Hepatocyte (in vitro differentiated cells): ENCODE measurements around the gene CFH.
"Not testable (repeated sequence)": the region's sequence is repeated elsewhere in the genome, so short reads cannot be mapped to it uniquely, and the experiment has no call there.

ENCODE experiments used
- EZH2 ChIP-seq: fragments of 200-600 bp; sonication (generic); IDR thresholded peaks from 2 replicates; pipeline ENCODE4 v1.6.1; 2016; ENCODE audit warnings: antibody characterized with exemption, mild to moderate bottlenecking, borderline replicate concordance
- EZH2phosphoT487 ChIP-seq: fragments of 200-600 bp; sonication (generic); IDR thresholded peaks from one replicate; pipeline ENCODE4 v1.6.1; 2018; ENCODE audit warnings: antibody characterized with exemption, mild to moderate bottlenecking, low read depth, moderate library complexity; ENCODE audit not compliant: unreplicated experiment, severe bottlenecking
- TF ChIP-seq, protein P1 (sequence below): fragments of 200-600 bp; sonication (generic); IDR thresholded peaks from 2 replicates; pipeline ENCODE4 v1.5.1; 2016; ENCODE audit warnings: antibody characterized with exemption, mild to moderate bottlenecking; ENCODE audit not compliant: poor library complexity

DNA sequence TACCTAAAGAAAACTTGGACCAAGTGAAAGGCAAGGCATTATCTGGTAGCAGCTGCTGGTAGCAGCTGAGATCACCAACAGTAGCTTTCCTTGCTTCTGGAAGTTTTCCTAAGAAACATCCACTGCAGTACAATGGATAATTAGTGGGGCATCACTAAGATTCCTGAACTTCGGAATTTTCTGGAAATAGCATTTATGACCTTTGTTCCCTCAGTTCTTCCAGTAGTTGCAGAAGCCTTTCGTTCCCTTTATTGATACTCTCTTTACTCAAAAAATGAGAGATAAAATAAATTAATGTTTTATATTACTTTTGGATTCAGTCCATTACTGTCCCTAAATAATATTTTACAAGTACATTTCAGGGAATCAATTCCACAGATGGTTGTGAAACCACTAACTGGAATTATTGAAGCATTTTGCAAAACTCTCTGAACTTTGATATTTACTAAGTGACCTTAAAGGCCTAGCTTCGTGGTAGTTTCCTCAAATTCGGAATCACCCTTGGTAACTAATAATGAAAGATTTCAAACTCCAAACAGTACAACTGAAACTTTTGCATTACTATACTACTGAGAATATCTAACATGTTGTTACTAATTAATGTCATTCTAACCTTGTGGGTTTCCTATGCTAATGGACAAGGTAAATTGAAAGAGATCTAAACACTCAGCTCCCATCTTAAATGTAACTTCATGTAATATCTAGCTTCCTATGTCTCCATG, 113.3 kb downstream of the CFH start:
- TF ChIP-seq, protein P1, sequence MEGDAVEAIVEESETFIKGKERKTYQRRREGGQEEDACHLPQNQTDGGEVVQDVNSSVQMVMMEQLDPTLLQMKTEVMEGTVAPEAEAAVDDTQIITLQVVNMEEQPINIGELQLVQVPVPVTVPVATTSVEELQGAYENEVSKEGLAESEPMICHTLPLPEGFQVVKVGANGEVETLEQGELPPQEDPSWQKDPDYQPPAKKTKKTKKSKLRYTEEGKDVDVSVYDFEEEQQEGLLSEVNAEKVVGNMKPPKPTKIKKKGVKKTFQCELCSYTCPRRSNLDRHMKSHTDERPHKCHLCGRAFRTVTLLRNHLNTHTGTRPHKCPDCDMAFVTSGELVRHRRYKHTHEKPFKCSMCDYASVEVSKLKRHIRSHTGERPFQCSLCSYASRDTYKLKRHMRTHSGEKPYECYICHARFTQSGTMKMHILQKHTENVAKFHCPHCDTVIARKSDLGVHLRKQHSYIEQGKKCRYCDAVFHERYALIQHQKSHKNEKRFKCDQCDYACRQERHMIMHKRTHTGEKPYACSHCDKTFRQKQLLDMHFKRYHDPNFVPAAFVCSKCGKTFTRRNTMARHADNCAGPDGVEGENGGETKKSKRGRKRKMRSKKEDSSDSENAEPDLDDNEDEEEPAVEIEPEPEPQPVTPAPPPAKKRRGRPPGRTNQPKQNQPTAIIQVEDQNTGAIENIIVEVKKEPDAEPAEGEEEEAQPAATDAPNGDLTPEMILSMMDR = not testable (repeated sequence)
- not testable (repeated sequence) for TF ChIP-seq EZH2phosphoT487, EZH2
